Measurements from ENCODE around the gene PARVA. TPM values are rescaled to one million over a fixed set of nuclear protein-coding genes. Genes with fewer than 3 reads are reported as not detected.

The PARVA gene
- total and polyA plus RNA-seq, 2 of the 4 experiments (the other 2 are of a cell fraction), result 65.2 to 80.2 TPM

DNA sequence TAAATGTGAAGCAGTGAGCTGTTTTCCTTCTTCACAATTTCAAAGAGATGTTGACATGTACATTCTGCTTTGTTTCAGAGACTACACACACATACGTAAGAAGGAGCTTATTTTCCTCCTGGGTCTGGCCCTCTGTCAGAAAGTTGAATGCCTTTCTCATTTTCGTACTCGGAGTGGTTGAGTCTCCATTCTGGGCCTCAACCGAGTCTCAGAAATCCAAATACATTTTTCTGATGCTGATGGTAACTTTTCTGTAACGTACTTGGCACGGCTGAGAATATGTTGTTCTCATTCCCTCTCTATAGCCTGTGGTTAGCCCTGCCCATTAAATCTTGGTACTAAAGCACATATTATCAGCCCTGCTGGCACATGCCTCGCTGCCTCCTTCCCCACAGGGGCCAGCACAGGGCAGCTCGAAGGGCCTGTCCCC lies 25.3 kb downstream of the PARVA start:
- no TSS peak for BruUV-seq (replicated peaks)
- Histone ChIP-seq H2AFZ (replicated peaks; ENCODE audit: low read length, poor library complexity) (no peak overlapping the region), H3K9ac (ENCODE audit: low read depth, low read length) (no peak overlapping the region), H3K23ac (ENCODE audit: low read depth, low read length) (peak overlapping the region; percentile 68), H3K4me3 (ENCODE audit: insufficient read depth, low read depth, low read length) (no peak overlapping the region), H3K27ac (ENCODE audit: insufficient read depth, low read length) (peak overlapping the region; percentile 48; the same call in 1 of the 2 replicates), H3K27me3 (ENCODE audit: control insufficient read depth, insufficient read depth, low read length) (no peaks in the 10 kb centered on the region), H4K91ac (ENCODE audit: insufficient read depth, low read depth, low read length) (peak overlapping the region; percentile 83), H4K5ac (ENCODE audit: low read depth, low read length) (peak overlapping the region; percentile 75), H2AK5ac (ENCODE audit: low read depth, low read length) (peak overlapping the region; percentile 51; the same call in 1 of the 2 replicates), H3K4me2 (ENCODE audit: low read depth, low read length) (no peak overlapping the region), H3K4ac (ENCODE audit: low read depth, low read length) (peak overlapping the region; percentile 79), H2BK5ac (ENCODE audit: low read depth, low read length, poor library complexity, severe bottlenecking) (peak overlapping the region; percentile 61), H3K18ac (ENCODE audit: low read depth, low read length) (peak overlapping the region; percentile 80), H3K56ac (ENCODE audit: extremely low read depth, insufficient read depth, low read length) (peak overlapping the region; percentile 16; the same call in 1 of the 2 replicates), H4K20me1 (ENCODE audit: insufficient read depth, low read length) (peaks cover 56% of the 10 kb centered on the region), H3K9me3 (ENCODE audit: control insufficient read depth, insufficient read depth, low read length) (no peaks in the 10 kb centered on the region), H3K9me1 (ENCODE audit: insufficient read depth, low read length) (peaks cover 31% of the 10 kb centered on the region), H3K4me1 (ENCODE audit: control insufficient read depth, insufficient read depth, low read length) (peaks cover 36% of the 10 kb centered on the region), H2BK15ac (ENCODE audit: low read depth, low read length) (peak overlapping the region; percentile 16; the same call in 1 of the 3 replicates), H3K79me1 (ENCODE audit: low read depth in 1 of 2, low read length in 2 of 2) (peaks cover 34 to 72% of the 10 kb centered on the region in 2 experiments), H2AK9ac (replicated peaks; ENCODE audit: low read depth, low read length, poor library complexity) (peak overlapping the region; percentile 12), H3K14ac (replicated peaks; ENCODE audit: low read depth, low read length) (peak overlapping the region; percentile 77), H2BK20ac (ENCODE audit: low read depth, low read length) (peak overlapping the region; percentile 75), H4K8ac (ENCODE audit: low read depth in 2 of 2, low read length in 2 of 2) (peak overlapping the region; percentile 21 to 61; a peak in 3 of 4 replicates), H3K36me3 (ENCODE audit: control insufficient read depth, insufficient read depth, low read length) (no peaks in the 10 kb centered on the region), H2BK120ac (ENCODE audit: low read depth, low read length) (peak overlapping the region; percentile 69)
- 61% methylated on average over 7 of the region's 8 CpGs; no CpG with 5 or more reads in 1 of the 2 experiments for WGBS, 2 experiments (ENCODE audit: extremely low coverage in 2 of 2, insufficient read length in 1 of 2)
- TF ChIP-seq, protein P1, sequence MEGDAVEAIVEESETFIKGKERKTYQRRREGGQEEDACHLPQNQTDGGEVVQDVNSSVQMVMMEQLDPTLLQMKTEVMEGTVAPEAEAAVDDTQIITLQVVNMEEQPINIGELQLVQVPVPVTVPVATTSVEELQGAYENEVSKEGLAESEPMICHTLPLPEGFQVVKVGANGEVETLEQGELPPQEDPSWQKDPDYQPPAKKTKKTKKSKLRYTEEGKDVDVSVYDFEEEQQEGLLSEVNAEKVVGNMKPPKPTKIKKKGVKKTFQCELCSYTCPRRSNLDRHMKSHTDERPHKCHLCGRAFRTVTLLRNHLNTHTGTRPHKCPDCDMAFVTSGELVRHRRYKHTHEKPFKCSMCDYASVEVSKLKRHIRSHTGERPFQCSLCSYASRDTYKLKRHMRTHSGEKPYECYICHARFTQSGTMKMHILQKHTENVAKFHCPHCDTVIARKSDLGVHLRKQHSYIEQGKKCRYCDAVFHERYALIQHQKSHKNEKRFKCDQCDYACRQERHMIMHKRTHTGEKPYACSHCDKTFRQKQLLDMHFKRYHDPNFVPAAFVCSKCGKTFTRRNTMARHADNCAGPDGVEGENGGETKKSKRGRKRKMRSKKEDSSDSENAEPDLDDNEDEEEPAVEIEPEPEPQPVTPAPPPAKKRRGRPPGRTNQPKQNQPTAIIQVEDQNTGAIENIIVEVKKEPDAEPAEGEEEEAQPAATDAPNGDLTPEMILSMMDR (conservative IDR thresholded peaks at IDR 0.05; ENCODE audit: low read depth, low read length), result no peak
- TF ChIP-seq CHD1 (IDR thresholded peaks at IDR 0.05; ENCODE audit: low read depth, low read length) (no peak), MAZ (IDR thresholded peaks at IDR 0.05; ENCODE audit: borderline replicate concordance, low read depth, low read length) (no peak), NFE2L2 (IDR thresholded peaks at IDR 0.05; ENCODE audit: low read depth, low read length) (no peak), RCOR1 (IDR thresholded peaks at IDR 0.05; ENCODE audit: insufficient replicate concordance, low read length) (no peak), MAFK (IDR thresholded peaks at IDR 0.05; ENCODE audit: low read depth, low read length) (no peak), SMC3 (IDR thresholded peaks at IDR 0.05; ENCODE audit: low read depth, low read length) (no peak), RFX5 (IDR thresholded peaks at IDR 0.05; ENCODE audit: low read depth, low read length) (no peak), CEBPB (IDR thresholded peaks at IDR 0.05; ENCODE audit: low read depth, low read length) (no peak), BHLHE40 (IDR thresholded peaks at IDR 0.05; ENCODE audit: low read depth, low read length) (no peak), RAD21 (IDR thresholded peaks at IDR 0.05; ENCODE audit: low read length) (no peak), POLR2A (IDR thresholded peaks at IDR 0.05; ENCODE audit: low read depth, low read length) (no peak)
- TF ChIP-seq, protein P2, sequence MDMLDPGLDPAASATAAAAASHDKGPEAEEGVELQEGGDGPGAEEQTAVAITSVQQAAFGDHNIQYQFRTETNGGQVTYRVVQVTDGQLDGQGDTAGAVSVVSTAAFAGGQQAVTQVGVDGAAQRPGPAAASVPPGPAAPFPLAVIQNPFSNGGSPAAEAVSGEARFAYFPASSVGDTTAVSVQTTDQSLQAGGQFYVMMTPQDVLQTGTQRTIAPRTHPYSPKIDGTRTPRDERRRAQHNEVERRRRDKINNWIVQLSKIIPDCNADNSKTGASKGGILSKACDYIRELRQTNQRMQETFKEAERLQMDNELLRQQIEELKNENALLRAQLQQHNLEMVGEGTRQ (IDR thresholded peaks at IDR 0.05; ENCODE audit: low read depth, low read length), result no peak
- TF ChIP-seq, protein P3, sequence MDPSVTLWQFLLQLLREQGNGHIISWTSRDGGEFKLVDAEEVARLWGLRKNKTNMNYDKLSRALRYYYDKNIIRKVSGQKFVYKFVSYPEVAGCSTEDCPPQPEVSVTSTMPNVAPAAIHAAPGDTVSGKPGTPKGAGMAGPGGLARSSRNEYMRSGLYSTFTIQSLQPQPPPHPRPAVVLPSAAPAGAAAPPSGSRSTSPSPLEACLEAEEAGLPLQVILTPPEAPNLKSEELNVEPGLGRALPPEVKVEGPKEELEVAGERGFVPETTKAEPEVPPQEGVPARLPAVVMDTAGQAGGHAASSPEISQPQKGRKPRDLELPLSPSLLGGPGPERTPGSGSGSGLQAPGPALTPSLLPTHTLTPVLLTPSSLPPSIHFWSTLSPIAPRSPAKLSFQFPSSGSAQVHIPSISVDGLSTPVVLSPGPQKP (IDR thresholded peaks at IDR 0.05; ENCODE audit: borderline replicate concordance, low read depth, low read length), result no peak
- CTCF ChIA-PET, result no interaction called here
- ATAC-seq (ENCODE audit: low read depth), result no peak
- POLR2A ChIA-PET (ENCODE audit: unreplicated experiment), result interaction anchor here (0.6 kb wide), 1 partner anchor 62 kb away, joined by 3 read pairs; no protein-coding TSS in a partner anchor
- in situ Hi-C loops (cut with MboI; ENCODE audit: low sequenced_read_pairs) (no loop called here), intact Hi-C loops (cut with micrococcal nuclease) (no loop called here), dilution Hi-C loops (cut with HindIII; ENCODE audit: low sequenced_read_pairs, unreplicated experiment) (no loop called here)
- DNase-seq, result no peak
